ENCODE measurements around the gene RAF1. TPM values are rescaled to one million over a fixed set of nuclear protein-coding genes. Genes with fewer than 3 reads are reported as not detected.

RAF1 gene
- total RNA-seq, 1 experiment from 2014 or later = 91.4 TPM

DNA sequence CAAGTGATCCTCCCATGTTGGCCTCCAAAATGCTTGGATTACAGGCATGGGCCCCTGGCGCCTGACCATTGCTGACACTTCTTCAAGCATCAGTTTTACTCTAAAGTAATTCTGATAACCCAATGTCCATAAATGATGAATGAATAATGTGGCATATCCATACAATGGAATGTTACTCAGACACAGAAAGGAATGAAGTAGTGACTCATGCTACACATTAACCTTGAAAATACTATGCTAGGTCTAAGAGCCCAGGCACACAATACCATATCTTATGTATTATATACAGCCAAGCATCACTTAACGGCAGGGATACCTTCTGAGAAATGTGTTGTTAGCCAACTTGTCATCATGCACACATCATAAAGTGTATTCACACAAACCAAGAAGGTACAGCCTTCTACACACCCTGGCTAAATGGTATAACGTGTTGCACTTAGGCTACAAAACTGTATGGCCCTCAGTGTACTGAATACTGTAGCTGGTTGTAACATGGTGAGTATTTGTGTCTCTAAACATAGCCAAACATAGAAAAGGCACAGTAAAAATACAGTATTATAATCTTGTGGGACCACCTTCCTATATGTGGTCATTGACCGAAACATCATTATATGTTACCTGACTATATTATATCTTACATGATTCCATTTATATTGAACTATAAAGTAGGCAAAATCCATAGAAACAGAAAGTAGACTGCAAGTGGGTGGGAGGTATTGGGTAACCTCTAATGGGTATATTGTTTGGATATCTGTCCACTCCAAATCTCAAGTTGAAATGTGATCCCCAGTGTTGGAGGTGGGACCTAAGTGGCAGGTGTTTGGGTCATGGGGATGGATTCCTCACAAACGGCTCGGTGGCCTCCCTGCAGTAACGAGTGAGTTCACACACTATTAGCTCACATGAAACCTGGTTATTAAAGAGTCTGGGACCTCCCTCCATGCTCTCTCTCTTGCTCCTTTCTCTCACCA, 75.6 kb downstream of the RAF1 start:
- Histone ChIP-seq H3K27me3 (replicated peaks) (no peaks in the 10 kb centered on the region), H3K4me1 (replicated peaks) (0 out of 2 replicates have a peak, but pooled peaks cover 3% of the 10 kb centered on the region), H3K4me3 (no peak overlapping the region), H3K27ac (no peak overlapping the region), H3K36me3 (peaks cover 82% of the 10 kb centered on the region), H3K9me3 (replicated peaks) (no peaks in the 10 kb centered on the region)
- no peak for DNase-seq (ENCODE audit: low read depth in 1 of 2, low spot score in 2 of 2)

- Histone ChIP-seq H3K4me3 (no peak overlapping the region), H3K4me1 (replicated peaks) (0 out of 2 replicates have a peak, but pooled peaks cover 3% of the 10 kb centered on the region), H3K36me3 (peaks cover 87% of the 10 kb centered on the region), H3K9me3 (replicated peaks) (no peaks in the 10 kb centered on the region), H3K27me3 (replicated peaks) (no peaks in the 10 kb centered on the region), H3K27ac (no peak overlapping the region)
- no peak for DNase-seq (ENCODE audit: low read depth in 1 of 2, low spot score in 2 of 2)
Observed at GRCh38 chr3:12586403-12586802, 77.5 kb downstream of the RAF1 start.

DNA sequence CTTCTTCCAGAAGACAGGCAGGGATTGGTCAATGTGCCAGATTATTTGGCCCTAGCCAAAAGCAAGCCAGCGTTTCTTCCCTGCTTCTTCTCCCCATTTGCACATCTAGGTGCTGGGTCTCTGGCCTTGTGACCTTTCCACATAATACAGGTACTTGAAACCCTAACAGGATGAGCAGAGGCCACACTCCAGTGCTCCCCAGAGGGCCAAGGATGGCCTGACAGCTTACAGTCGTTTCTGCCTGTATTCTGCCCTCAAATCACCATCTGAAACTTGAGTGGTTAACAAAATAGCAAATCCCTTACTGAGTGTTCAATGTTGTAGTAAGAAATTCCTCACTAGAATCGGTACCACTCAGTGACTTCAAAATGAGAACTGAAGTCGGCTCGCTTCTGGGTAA, 77.9 kb downstream of the RAF1 start:
- Histone ChIP-seq H3K4me3 (no peak overlapping the region), H3K4me1 (replicated peaks) (0 out of 2 replicates have a peak, but pooled peaks cover 3% of the 10 kb centered on the region), H3K36me3 (peaks cover 84% of the 10 kb centered on the region), H3K27ac (no peak overlapping the region), H3K9me3 (replicated peaks) (no peaks in the 10 kb centered on the region), H3K27me3 (replicated peaks) (no peaks in the 10 kb centered on the region)
- DNase-seq (ENCODE audit: low read depth in 1 of 2, low spot score in 2 of 2) = no peak

DNA sequence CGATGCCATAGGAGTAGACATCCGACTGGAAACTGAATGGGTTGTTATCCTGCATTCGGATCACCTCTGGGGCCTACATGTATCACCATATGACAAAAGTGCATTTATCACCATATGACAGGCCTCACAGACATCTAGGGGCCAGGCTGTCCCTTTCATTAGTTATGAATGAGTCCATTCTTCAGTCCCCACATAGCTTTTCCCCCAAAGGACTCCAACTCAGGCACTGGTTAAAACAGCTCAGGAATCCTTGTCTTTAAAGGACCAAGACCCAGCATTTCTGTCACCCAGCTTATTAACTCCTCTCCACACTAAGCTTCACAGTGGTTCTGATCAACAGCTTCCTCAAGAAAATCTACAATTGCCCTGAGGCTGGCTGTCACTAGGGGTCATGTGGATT, 78.7 kb downstream of the RAF1 start:
- H3K36me3 ChIP-seq = peaks cover 82% of the 10 kb centered on the region

GRCh38 chr3:12584083-12584482, 79.8 kb downstream of the RAF1 start:
- H3K4me3 ChIP-seq = no peak overlapping the region
- peaks cover 83% of the 10 kb centered on the region for H3K36me3 ChIP-seq
- 0 out of 2 replicates have a peak, but pooled peaks cover 3% of the 10 kb centered on the region for H3K4me1 ChIP-seq (replicated peaks)
- H3K27ac ChIP-seq = no peak overlapping the region
- H3K9me3 ChIP-seq (replicated peaks) = no peaks in the 10 kb centered on the region
- DNase-seq (ENCODE audit: low read depth in 1 of 2, low spot score in 2 of 2) = no peak
- no peaks in the 10 kb centered on the region for H3K27me3 ChIP-seq (replicated peaks)

More for the DNA sequence above, 78.7 kb downstream of the RAF1 start:
- Histone ChIP-seq H3K9me3 (replicated peaks) (no peaks in the 10 kb centered on the region), H3K27me3 (replicated peaks) (no peaks in the 10 kb centered on the region), H3K4me1 (replicated peaks) (0 out of 2 replicates have a peak, but pooled peaks cover 3% of the 10 kb centered on the region), H3K4me3 (no peak overlapping the region), H3K27ac (no peak overlapping the region)
- DNase-seq (ENCODE audit: low read depth in 1 of 2, low spot score in 2 of 2) = no peak

GRCh38 chr3:12583280-12583679, 80.6 kb downstream of the RAF1 start:
- H3K27me3 ChIP-seq (replicated peaks) = no peaks in the 10 kb centered on the region
- H3K9me3 ChIP-seq (replicated peaks) = no peaks in the 10 kb centered on the region
- H3K27ac ChIP-seq = no peak overlapping the region
- 0 out of 2 replicates have a peak, but pooled peaks cover 3% of the 10 kb centered on the region for H3K4me1 ChIP-seq (replicated peaks)
- DNase-seq (ENCODE audit: low read depth in 1 of 2, low spot score in 2 of 2) = no peak
- H3K4me3 ChIP-seq = no peak overlapping the region
- H3K36me3 ChIP-seq = peaks cover 81% of the 10 kb centered on the region

GRCh38 chr3:12582730-12583129, 81.2 kb downstream of the RAF1 start:
- H3K4me1 ChIP-seq (replicated peaks) = no peaks in the 10 kb centered on the region
- H3K9me3 ChIP-seq (replicated peaks) = no peaks in the 10 kb centered on the region
- no peak overlapping the region for H3K27ac ChIP-seq
- no peak for DNase-seq (ENCODE audit: low read depth in 1 of 2, low spot score in 2 of 2)
- no peak overlapping the region for H3K4me3 ChIP-seq
- peaks cover 77% of the 10 kb centered on the region for H3K36me3 ChIP-seq
- no peaks in the 10 kb centered on the region for H3K27me3 ChIP-seq (replicated peaks)

DNA sequence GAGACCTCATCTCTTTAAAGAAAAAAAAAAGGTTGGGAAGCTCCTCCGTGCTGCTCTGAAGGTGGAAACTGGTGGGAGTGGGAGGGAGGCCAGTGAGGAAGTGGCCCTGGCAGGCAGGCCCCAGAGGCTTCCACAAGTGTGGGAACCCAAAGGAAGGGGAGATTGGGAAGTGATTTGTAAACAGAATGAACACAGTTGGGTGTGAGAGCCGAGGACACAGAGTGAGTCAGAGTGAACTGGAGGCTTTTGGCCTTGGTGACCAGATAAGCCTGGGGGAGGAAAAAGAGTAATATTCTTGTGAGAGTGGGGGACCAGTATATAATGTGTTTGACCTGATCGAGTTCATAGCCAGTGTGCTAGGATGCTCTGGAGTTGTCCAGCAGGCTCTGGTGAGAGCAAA, 84.0 kb downstream of the RAF1 start:
- Histone ChIP-seq H3K36me3 (peaks cover 72% of the 10 kb centered on the region), H3K27me3 (replicated peaks) (no peaks in the 10 kb centered on the region), H3K4me3 (no peak overlapping the region), H3K4me1 (replicated peaks) (no peaks in the 10 kb centered on the region), H3K27ac (no peak overlapping the region), H3K9me3 (replicated peaks) (no peaks in the 10 kb centered on the region)
- DNase-seq (ENCODE audit: low read depth in 1 of 2, low spot score in 2 of 2) = no peak

- Histone ChIP-seq H3K27me3 (replicated peaks) (no peaks in the 10 kb centered on the region), H3K36me3 (peaks cover 70% of the 10 kb centered on the region), H3K27ac (no peak overlapping the region), H3K4me1 (replicated peaks) (no peaks in the 10 kb centered on the region), H3K9me3 (replicated peaks) (no peaks in the 10 kb centered on the region), H3K4me3 (no peak overlapping the region)
- DNase-seq (ENCODE audit: low read depth in 1 of 2, low spot score in 2 of 2) = no peak
Observed at GRCh38 chr3:12579456-12579855, 84.5 kb downstream of the RAF1 start.

DNA sequence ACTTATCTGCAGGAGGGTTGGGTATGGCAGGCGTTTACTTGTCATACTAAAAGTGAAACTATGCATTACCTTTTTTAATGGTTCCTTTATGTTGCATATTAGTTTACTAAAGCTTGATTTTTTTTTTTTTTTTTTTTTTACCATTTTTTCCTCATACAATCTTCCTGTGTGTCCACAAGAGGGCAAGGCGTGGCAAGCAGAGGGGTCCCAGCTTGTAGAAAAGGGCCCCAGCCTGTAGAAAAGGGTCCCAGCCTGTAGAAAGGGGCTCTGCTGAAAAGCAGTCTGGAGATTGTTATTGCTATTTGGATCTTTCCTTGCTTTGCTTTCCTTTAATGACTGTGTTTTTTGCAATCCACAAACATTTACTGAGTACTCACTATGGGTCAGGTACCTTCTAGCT, 85.2 kb downstream of the RAF1 start:
- Histone ChIP-seq H3K9me3 (replicated peaks) (no peaks in the 10 kb centered on the region), H3K27me3 (replicated peaks) (no peaks in the 10 kb centered on the region), H3K4me1 (replicated peaks) (no peaks in the 10 kb centered on the region), H3K36me3 (peaks cover 70% of the 10 kb centered on the region), H3K27ac (no peak overlapping the region), H3K4me3 (no peak overlapping the region)
- DNase-seq (ENCODE audit: low read depth in 1 of 2, low spot score in 2 of 2) = no peak

- Histone ChIP-seq H3K27ac (no peak overlapping the region), H3K4me1 (replicated peaks) (no peaks in the 10 kb centered on the region), H3K36me3 (peaks cover 64% of the 10 kb centered on the region), H3K27me3 (replicated peaks) (no peaks in the 10 kb centered on the region), H3K9me3 (replicated peaks) (no peaks in the 10 kb centered on the region), H3K4me3 (no peak overlapping the region)
- no peak for DNase-seq (ENCODE audit: low read depth in 1 of 2, low spot score in 2 of 2)
Observed at GRCh38 chr3:12577379-12577778, 86.5 kb downstream of the RAF1 start.

- Histone ChIP-seq H3K36me3 (peaks cover 70% of the 10 kb centered on the region), H3K9me3 (replicated peaks) (no peaks in the 10 kb centered on the region), H3K4me1 (replicated peaks) (no peaks in the 10 kb centered on the region), H3K27ac (no peak overlapping the region), H3K27me3 (replicated peaks) (no peaks in the 10 kb centered on the region), H3K4me3 (no peak overlapping the region)
- no peak for DNase-seq (ENCODE audit: low read depth in 1 of 2, low spot score in 2 of 2)
Observed at GRCh38 chr3:12574661-12575060, 89.3 kb downstream of the RAF1 start.

DNA sequence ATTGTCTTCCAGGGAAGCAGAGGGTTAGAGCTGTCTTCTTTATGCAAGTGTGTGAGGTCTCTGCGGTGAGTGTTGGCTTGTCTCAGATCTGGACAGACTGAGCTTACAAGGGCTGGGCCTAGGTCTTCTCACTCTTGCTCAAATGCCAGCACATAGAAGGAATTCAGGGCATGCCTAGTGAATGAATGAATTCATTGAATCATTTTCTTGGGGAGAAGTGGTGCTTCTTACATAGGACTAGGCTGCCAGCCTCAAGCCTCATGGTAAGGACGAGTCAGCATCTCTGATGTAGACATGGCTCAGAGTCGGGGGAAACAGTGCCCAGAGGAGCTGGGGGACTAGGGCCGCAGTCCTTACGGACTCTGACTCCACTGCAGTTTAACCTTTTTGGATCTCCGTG, 89.8 kb downstream of the RAF1 start:
- H3K27ac ChIP-seq = no peak overlapping the region
- DNase-seq (ENCODE audit: low read depth in 1 of 2, low spot score in 2 of 2) = no peak
- H3K4me1 ChIP-seq (replicated peaks) = no peaks in the 10 kb centered on the region
- H3K9me3 ChIP-seq (replicated peaks) = no peaks in the 10 kb centered on the region
- H3K36me3 ChIP-seq = peaks cover 69% of the 10 kb centered on the region
- no peaks in the 10 kb centered on the region for H3K27me3 ChIP-seq (replicated peaks)
- no peak overlapping the region for H3K4me3 ChIP-seq

DNA sequence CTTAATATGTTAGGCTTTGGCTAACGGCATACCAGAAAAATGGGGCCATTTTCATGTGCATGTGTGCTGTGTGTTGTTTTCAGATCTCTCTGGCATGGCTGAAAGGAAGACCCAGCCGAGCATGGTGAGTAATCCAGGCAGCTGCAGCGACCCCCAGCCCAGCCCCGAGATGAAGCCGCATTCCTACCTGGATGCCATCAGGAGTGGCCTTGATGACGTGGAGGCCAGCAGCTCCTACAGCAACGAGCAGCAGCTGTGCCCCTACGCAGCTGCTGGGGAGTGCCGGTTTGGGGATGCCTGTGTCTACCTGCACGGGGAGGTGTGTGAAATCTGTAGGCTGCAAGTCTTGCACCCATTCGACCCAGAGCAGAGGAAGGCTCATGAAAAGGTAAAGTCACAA, 91.9 kb downstream of the RAF1 start:
- no peaks in the 10 kb centered on the region for H3K4me1 ChIP-seq (replicated peaks)
- DNase-seq (ENCODE audit: low read depth in 1 of 2, low spot score in 2 of 2) = no peak
- H3K4me3 ChIP-seq = no peak overlapping the region
- H3K9me3 ChIP-seq (replicated peaks) = no peaks in the 10 kb centered on the region
- peaks cover 62% of the 10 kb centered on the region for H3K36me3 ChIP-seq
- no peaks in the 10 kb centered on the region for H3K27me3 ChIP-seq (replicated peaks)
- H3K27ac ChIP-seq = no peak overlapping the region
